Prostate gland (tissue), 2 donors: Measurements from ENCODE around the gene MCM10.

Experiments used
- CTCF ChIP-seq, 4 experiments: fragments of 200-600 bp in 2 of 4; fragments of 450-650 bp in 2 of 4; sonication (generic) in 2 of 4; IDR thresholded peaks; 1 replicate in 3 of 4; 2 replicates in 1 of 4; pipeline ENCODE4 v1.5.1; 2016 to 2019; ENCODE audit warnings: antibody characterized with exemption in 4 of 4, mild to moderate bottlenecking in 2 of 4, moderate library complexity in 2 of 4
- POLR2A ChIP-seq: fragments of 450-650 bp; IDR thresholded peaks from one replicate; pipeline ENCODE4 v1.6.1; 2016; ENCODE audit warnings: antibody characterized with exemption, mild to moderate bottlenecking

DNA sequence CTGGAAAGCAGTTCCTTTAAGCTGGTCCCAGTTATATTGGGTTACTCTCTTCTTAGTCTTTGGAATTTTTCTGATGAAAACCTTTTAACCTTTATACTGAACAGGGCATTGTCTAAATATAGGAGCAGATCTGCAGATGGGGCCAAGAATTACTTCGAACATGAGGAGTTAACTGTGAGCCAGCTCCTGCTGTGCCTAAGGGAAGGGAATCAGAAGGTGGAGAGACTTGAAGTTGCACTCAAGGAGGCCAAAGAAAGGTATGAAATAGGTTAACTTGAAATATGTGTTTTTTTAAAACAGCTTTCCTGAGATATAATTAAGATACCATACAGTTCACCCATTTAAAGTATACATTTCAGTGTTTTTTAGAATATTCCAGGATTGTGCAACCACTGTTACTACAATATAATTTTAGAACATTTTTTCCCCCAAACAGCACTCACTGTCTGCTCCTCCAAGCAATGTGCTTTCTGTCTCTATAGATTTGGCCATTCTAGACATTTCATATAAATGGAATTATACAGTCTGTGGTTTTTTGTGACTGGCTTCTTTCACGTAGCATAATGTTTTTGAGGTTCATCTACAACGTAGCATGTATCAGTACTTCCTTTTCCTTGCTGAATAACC is 42.5 kb upstream of the MCM10 start:
- TF ChIP-seq POLR2A: no peak
- TF ChIP-seq CTCF (IDR thresholded peaks at IDR 0.05): no peak
